Nephron (organoid): Measurements from ENCODE around the gene GOLPH3.

ENCODE experiments used
- H3K27ac Mint-ChIP-seq, 3 experiments: 2 replicates each; pipeline ENCODE4 v1.8.0; 2020; ENCODE audit warnings: mixed read lengths in 3 of 3, mild to moderate bottlenecking in 2 of 3, moderate library complexity in 1 of 3
- H3K27me3 Mint-ChIP-seq: 2 replicates; pipeline ENCODE4 v1.8.0; 2021; ENCODE audit warnings: low read depth, mild to moderate bottlenecking, moderate library complexity, mixed read lengths
- H3K36me3 Mint-ChIP-seq: 2 replicates; pipeline ENCODE4 v1.8.0; 2020; ENCODE audit warnings: low read depth, mixed read lengths
- H3K4me1 Mint-ChIP-seq: 2 replicates; pipeline ENCODE4 v1.8.0; 2020; ENCODE audit warnings: mixed read lengths
- H3K4me3 Mint-ChIP-seq, 3 experiments: 2 replicates each; pipeline ENCODE4 v1.8.0; 2020; ENCODE audit warnings: mild to moderate bottlenecking in 3 of 3, mixed read lengths in 3 of 3, moderate library complexity in 2 of 3
- H3K9me3 Mint-ChIP-seq: 2 replicates; pipeline ENCODE4 v1.8.0; 2020; ENCODE audit warnings: mixed read lengths
- TF ChIP-seq, protein P1 (sequence below), 3 experiments: fragments of 200-600 bp; sonication (generic); IDR thresholded peaks; one replicate each; pipeline ENCODE4 v1.5.0; 2021; ENCODE audit warnings: antibody characterized with exemption in 3 of 3; ENCODE audit not compliant: unreplicated experiment in 3 of 3

Gene GOLPH3

DNA sequence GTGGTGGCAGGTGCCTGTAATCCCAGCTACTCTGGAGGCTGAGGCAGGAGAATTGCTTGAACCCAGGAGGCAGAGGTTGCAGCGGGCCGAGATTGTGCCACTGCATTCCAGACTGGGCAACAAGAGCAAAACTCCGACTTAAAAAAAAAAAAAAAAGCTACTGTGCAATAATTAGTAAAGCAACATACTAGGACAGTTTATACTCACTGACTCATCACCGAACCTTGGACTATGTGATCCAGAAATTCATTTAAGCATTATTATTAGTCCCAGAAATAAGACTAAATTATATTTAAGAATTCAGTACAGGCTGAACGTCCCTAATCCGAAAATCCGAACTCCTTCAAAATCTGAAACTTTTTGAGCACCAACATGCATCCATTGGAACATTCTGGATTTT is 37.8 kb downstream of the GOLPH3 start:
- H3K9me3 Mint-ChIP-seq: no peaks in the 10 kb centered on the region
- H3K27ac Mint-ChIP-seq: no peak overlapping the region
- no peak overlapping the region for H3K4me3 Mint-ChIP-seq
- H3K4me1 Mint-ChIP-seq: peaks cover 12% of the 10 kb centered on the region
- peaks cover 53% of the 10 kb centered on the region for H3K36me3 Mint-ChIP-seq
- H3K27me3 Mint-ChIP-seq: no peaks in the 10 kb centered on the region
- TF ChIP-seq, protein P1, sequence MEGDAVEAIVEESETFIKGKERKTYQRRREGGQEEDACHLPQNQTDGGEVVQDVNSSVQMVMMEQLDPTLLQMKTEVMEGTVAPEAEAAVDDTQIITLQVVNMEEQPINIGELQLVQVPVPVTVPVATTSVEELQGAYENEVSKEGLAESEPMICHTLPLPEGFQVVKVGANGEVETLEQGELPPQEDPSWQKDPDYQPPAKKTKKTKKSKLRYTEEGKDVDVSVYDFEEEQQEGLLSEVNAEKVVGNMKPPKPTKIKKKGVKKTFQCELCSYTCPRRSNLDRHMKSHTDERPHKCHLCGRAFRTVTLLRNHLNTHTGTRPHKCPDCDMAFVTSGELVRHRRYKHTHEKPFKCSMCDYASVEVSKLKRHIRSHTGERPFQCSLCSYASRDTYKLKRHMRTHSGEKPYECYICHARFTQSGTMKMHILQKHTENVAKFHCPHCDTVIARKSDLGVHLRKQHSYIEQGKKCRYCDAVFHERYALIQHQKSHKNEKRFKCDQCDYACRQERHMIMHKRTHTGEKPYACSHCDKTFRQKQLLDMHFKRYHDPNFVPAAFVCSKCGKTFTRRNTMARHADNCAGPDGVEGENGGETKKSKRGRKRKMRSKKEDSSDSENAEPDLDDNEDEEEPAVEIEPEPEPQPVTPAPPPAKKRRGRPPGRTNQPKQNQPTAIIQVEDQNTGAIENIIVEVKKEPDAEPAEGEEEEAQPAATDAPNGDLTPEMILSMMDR (IDR thresholded peaks at IDR 0.05; ENCODE audit: unreplicated experiment in 3 of 3): no peak

DNA sequence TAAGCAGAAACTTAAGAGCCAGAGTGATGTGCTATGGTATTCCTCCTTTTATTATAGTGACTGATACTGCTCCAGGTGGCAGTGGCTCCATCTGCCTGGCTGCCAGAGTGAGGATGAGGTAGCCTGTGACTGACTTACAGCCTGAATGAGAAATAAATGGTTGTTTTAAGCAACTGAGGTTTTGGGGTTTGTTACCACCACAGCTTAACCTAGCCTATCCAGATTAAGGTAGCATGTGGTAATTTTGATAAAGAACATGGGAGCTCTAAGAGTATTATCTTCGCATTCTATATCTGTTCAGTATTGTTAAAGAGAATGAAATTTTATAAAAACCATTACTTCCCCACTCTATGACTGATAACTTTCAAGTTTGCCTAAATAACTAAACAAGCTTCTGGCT is 39.0 kb downstream of the GOLPH3 start:
- Mint-ChIP-seq H3K4me1 (peaks cover 24% of the 10 kb centered on the region), H3K9me3 (no peaks in the 10 kb centered on the region), H3K27me3 (no peaks in the 10 kb centered on the region), H3K36me3 (peaks cover 52% of the 10 kb centered on the region), H3K4me3 (no peak overlapping the region), H3K27ac (no peak overlapping the region)
- TF ChIP-seq, protein P1 (IDR thresholded peaks at IDR 0.05; ENCODE audit: unreplicated experiment in 3 of 3): no peak

DNA sequence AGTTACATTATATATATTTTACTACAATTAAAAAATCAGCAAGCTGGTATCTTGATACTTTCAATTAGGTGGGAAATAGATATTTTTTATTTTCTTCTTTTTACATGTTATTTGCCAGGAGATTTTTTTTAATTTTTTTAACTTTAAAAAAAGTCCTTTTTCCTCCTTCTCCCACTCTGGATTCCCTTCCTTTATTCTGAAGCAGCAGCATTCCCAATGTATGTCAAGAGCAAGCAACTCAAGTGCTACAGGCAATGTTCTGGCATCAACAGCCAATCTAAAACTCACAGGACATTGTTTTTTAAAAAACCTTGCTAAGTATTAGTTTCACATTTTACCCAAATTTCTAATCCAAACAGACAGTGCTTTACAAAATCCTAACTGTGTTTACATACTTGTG is 41.4 kb downstream of the GOLPH3 start:
- Mint-ChIP-seq H3K27me3 (no peaks in the 10 kb centered on the region), H3K36me3 (peaks cover 53% of the 10 kb centered on the region), H3K4me3 (no peak overlapping the region), H3K4me1 (peaks cover 17% of the 10 kb centered on the region), H3K27ac (no peak overlapping the region), H3K9me3 (no peaks in the 10 kb centered on the region)
- TF ChIP-seq, protein P1 (IDR thresholded peaks at IDR 0.05; ENCODE audit: unreplicated experiment in 3 of 3): no peak

DNA sequence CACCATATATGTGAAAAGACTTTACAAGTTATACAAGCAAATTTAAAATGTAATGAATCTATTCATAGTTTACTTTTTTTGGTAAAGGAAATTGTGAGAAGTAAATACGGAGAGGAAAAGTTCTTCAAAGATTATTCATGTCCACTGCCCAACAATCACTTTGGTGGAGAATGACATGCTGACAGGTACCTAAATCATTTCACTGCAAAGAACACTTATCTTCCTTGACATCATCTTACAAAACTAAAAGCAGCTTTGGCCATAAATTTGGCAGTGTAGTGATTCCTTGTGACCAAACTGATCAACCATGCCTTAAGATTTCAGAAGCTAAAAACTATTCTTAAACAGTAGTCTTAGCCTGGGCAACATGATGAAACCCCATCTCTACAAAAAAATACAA is 42.5 kb downstream of the GOLPH3 start:
- TF ChIP-seq, protein P1 (IDR thresholded peaks at IDR 0.05; ENCODE audit: unreplicated experiment in 3 of 3): no peak
- H3K9me3 Mint-ChIP-seq: no peaks in the 10 kb centered on the region
- H3K4me1 Mint-ChIP-seq: peaks cover 17% of the 10 kb centered on the region
- H3K27ac Mint-ChIP-seq: no peak overlapping the region
- H3K27me3 Mint-ChIP-seq: no peaks in the 10 kb centered on the region
- peaks cover 57% of the 10 kb centered on the region for H3K36me3 Mint-ChIP-seq
- no peak overlapping the region for H3K4me3 Mint-ChIP-seq

DNA sequence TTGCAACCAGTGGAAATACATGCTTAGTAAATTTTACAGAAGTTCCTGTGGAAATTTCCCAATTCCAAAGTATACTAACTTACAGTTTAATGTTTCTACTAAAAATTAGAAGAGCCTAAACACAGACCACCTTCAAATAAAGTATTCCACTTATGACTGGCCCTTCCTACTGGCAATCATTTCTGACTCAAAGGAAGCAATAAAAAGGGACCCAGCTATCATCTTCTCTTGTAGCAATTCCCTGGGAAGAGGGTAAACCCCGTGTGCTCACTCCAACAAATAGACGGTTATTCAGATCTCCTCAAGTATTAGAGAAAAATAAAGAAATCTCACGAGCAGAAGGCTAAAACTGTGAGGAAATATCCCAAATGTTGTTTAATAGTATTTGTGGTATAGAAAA is 43.3 kb downstream of the GOLPH3 start:
- Mint-ChIP-seq H3K4me1 (peaks cover 17% of the 10 kb centered on the region), H3K9me3 (no peaks in the 10 kb centered on the region), H3K27me3 (no peaks in the 10 kb centered on the region), H3K36me3 (peaks cover 65% of the 10 kb centered on the region), H3K27ac (peak overlapping the region in 2 of 3 experiments; percentile 20 to 47), H3K4me3 (no peak overlapping the region)
- TF ChIP-seq, protein P1 (IDR thresholded peaks at IDR 0.05; ENCODE audit: unreplicated experiment in 3 of 3): no peak

DNA sequence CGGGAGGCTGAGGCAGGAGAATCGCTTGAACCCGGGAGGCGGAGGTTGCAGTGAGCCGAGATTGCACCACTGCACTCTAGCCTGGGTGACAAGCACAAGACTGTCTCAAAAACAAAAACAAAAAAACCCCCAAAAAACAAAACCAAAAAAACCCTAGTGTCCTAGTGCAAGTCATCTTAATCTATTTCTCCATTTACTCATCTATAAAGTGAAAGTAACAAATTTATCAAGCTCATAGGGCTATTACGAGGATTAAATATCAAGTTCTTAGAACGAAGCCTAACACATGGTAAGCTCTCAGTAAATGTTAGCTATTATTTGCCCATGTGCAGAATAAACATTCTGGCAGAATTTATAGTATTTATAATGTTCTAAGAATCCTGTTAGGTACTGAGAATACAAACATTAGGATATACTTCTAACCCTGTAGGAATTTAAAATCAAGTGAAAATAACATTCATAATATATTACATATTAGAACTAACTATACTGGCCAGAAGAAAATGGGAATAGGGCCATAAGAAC is 45.0 kb downstream of the GOLPH3 start:
- H3K4me3 Mint-ChIP-seq: no peak overlapping the region
- H3K27me3 Mint-ChIP-seq: no peaks in the 10 kb centered on the region
- peak overlapping the region in 1 of 3 experiments; percentile 61 for H3K27ac Mint-ChIP-seq
- H3K9me3 Mint-ChIP-seq: no peaks in the 10 kb centered on the region
- TF ChIP-seq, protein P1 (IDR thresholded peaks at IDR 0.05; ENCODE audit: unreplicated experiment in 3 of 3): no peak
- peaks cover 64% of the 10 kb centered on the region for H3K36me3 Mint-ChIP-seq
- H3K4me1 Mint-ChIP-seq: peaks cover 17% of the 10 kb centered on the region
